Bone marrow (tissue), 2 donors: Measurements from ENCODE around the gene WEE1.
"Not testable (repeated sequence)": the region's sequence is repeated elsewhere in the genome, so short reads cannot be mapped to it uniquely, and the experiment has no call there.

Experiments used
- DNase-seq, 2 donors: peaks; one replicate each; lab custom pipeline; 2025; lab: John Stamatoyannopoulos, UW

Gene WEE1

DNA sequence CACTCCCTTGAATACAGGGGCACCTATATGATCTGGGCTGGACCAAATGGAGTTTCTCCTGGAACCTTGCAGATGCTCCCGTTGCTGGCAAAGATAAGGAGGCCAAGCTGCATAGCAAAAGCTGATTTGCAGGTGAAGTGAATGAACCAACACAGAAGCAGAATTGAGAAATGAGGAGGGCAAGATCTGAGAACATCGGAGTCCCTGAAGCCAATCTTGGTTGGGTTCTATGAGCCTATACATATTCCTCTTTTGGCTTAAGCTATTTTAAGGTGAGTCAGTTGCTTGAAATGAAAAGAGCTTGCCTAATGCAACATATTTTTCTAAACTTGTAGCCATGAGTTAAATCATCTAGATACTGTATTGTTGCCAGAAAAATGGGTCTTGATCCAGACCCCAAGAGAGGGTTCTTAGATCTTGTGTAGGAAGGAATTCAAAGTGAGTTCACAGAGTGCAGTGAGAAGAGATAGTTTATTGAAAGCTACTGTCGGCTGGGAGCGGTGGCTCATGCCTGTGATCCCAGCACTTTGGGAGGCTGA lies 23.5 kb downstream of the WEE1 start:
- no peak for DNase-seq

- DNase-seq, result no peak
These were observed 26.7 kb downstream of the WEE1 start for GRCh38 chr11:9600166-9600565.

DNA sequence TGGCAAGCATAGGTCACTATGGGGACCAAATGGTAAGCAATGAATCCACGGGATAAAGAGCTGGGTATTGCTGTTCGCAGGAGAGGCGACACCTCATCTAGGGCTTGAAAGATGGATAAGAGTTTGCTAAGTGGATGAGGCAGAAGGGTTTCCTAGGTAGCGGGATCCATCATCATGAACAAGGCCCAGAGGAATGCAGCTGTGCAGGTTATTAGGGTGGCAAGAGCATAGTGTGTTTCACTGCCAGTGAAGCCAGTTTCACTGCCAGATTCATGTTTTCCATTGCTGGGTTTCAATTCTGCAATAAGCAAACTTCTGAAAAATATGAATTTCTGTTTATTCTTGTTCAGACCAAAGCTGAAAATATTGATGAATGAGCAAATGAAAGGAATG lies 27.2 kb downstream of the WEE1 start:
- no peak for DNase-seq

DNA sequence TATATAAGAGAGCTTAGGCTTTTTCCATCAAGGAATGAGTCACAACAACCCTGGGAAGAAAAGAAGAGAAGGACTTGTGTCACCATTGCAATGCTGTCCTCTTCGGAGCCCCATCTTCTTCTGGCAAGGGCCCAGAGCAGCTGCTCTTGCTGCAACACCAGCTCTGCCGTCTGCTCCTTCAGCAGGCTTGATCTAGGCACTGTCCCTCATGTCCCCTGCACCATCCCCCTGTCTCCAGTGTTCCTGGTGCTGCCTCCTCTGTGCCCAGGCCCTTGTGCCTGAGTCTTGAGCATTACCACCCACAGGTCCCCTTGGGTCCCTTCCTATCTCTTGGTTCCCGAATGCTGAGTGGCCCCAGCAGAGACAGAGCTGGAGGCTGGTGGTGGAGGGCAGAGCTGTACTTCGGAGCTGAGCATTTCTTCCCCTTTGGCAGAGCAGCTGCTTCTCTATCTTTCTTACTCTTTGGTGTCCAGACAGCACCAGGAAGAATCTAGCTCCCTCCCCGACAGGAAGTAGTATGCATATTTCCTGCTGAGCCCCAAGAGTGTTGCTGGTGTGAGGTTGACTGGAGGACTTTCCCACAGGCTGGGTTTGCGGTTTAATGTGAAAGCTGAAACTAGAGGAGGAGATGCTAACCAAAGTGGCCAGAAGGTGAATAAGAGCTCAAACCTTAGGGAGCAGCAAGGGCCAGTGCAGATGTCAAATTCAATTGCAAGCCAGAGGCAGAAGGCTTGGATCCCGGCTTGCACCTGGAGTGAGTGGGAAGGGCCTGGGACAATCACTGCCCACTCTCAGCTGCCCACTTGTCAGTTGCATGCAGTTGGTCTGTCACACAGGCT lies 27.8 kb downstream of the WEE1 start:
- peak; percentile 18 to 95 for DNase-seq

- DNase-seq, result no peak
These were observed 28.4 kb downstream of the WEE1 start for GRCh38 chr11:9601876-9602199.

- DNase-seq, result not testable (repeated sequence)
These were observed 29.7 kb downstream of the WEE1 start for GRCh38 chr11:9603214-9603613.

- DNase-seq, result no peak
These were observed 30.7 kb downstream of the WEE1 start for GRCh38 chr11:9604134-9604533.

DNA sequence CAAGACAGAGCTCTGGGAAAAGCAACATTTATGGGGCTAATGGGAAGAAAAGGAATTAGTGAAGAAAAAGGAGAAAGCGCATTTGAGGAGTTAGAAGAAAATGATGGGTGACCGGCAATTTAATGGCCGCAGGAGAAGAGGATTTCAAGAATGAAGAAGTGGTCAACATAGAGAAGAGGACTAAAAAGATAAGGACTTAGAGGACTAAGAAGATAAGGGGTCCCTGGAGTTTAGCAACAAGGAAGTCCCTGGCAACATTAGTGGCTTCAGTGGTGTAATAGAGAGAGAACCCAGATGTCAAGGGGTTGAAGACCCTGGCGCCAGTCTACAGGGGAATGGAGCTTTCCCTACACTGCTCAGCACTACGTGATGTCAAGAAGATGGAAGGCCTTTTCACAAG lies 32.3 kb downstream of the WEE1 start:
- no peak for DNase-seq

DNA sequence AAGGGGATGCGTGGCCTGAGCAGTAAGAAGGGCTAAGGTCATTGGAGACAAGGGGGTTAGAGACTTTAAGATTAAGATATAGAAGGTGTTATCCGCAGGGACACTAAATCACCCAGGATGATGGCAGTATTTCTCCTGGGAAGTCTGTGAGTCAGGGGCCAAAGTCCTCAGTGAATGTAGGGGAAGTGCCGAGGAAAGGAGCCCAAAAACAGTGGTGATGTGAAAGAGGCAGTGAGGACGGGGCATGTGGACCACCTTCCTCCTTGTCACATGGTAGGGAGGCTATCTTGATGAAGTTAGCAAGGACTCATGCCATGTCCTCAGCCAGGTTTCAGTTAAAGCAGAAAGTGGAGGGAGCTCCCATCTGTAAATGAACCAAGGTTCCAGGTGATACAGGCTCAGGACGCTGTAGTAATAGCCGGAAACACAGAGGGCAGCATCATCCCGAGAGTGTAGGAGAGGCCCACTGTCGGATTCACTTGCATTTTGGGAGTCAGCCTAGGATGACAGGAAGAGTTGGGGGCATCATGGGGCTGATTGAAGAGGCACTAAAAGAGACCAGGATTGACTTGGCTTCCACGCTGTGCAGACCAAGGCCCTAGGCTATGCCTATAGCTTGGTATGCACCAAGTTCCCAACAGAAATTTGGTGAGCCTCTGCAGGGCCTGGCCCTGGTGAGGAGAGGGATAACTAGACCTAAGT lies 33.5 kb downstream of the WEE1 start:
- no peak for DNase-seq

DNA sequence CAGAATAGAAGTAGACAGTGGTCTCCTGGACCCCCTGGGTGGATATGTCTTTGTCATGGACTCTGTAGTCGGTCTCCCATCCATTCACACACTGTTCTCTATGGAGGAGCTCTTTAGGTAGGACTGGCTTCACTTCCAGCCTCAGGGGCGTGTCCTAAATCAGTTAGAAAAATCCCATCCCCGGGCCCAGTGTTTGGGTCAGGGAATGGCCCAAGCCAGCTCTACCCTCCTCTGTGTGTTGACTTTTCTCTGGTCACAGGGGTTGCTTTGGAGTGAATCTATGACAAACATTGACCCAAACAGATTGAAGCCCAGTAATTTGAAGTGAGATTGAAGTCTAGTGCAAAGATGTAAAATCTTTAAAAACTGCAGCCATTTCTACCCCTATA lies 34.0 kb downstream of the WEE1 start:
- DNase-seq, result no peak

DNA sequence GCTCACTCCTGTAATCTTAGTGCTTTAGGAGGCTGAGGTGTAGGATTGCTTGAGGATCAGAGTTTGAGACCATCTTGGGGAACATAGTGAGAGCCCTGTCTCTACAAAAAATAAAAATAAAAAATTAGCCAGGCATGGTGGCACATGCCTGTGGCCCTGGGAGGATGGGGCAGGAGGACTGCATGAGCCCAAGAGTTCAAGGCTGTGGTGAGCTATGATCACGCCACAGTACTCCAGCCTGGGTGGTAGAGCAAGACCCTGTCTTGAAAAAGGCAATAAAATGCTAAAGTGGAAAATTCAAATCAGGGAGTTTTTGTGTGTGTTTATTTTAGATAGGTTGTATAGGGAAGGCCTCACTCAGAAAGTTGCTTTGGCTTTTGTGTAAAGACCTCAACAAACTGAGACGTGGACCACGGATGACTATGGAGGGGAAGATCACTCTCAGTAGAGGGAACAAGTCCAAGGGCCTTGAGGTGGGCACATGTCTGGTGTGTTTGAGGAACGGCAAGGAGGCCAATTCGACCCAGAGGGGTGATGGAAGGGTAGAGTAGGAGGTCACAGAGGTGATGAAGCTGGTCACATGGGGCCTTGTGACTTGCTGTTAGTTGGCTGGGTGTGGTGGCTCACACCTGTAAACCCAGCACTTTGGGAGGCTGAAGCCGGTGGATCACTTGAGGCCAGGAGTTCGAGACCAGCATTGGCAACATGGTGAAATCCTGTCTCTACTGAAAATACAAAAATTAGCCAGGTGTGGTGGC lies 35.7 kb downstream of the WEE1 start:
- no peak for DNase-seq

DNA sequence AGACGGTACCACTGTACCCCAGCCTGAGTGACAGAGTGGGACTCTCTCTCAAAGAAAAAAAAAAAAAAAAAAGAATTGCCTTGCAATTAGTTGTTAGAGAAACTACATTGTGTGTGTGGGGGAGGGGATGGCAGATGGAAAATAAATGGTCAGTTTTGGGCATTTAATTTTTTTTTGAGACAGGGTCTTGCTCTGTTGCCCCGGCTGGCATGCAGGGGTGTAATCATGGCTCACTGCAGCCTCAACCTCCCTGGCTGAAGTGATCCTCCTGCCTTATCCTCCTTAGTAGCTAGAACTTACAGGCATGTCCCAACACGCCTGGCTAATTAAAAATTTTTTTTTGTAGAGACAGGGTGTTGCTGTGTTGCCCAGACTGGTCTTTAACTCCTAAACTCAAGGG lies 36.4 kb downstream of the WEE1 start:
- no peak for DNase-seq

DNA sequence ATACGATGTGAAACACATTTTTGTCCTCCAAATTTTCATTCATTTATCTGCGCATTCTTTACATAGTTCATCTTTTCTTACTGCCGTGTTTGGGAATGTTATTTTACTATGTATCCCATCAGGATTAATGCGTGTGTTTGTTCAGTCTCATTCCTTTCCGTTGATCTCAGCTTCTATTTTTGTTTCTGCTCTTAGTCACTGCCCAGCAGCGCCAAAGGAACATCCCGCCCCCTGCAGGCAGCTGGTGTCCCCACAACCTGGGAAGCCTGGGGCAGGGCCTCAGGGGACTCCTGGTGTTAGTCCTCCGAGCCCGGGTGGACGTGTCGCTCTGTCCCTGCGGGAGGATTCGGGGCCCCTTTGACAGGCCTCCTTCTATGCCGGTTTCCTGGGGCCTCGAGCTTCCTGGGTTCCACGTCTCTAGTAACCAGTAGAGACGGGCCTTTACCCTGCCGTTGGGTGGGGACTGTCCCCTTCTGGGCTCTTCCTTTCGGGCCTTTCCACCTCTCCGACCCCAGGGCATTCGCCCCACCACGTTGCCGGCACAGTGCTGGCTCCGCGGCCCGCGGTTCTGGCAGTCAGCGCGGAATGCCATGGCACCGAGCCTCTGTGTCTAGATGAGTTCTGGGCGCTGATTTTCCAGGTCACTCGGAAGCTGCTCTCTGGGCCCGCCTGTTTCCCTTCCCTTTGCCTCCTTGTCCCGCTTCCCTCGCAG lies 39.8 kb downstream of the WEE1 start:
- DNase-seq, result peak; percentile 72 to 81

DNA sequence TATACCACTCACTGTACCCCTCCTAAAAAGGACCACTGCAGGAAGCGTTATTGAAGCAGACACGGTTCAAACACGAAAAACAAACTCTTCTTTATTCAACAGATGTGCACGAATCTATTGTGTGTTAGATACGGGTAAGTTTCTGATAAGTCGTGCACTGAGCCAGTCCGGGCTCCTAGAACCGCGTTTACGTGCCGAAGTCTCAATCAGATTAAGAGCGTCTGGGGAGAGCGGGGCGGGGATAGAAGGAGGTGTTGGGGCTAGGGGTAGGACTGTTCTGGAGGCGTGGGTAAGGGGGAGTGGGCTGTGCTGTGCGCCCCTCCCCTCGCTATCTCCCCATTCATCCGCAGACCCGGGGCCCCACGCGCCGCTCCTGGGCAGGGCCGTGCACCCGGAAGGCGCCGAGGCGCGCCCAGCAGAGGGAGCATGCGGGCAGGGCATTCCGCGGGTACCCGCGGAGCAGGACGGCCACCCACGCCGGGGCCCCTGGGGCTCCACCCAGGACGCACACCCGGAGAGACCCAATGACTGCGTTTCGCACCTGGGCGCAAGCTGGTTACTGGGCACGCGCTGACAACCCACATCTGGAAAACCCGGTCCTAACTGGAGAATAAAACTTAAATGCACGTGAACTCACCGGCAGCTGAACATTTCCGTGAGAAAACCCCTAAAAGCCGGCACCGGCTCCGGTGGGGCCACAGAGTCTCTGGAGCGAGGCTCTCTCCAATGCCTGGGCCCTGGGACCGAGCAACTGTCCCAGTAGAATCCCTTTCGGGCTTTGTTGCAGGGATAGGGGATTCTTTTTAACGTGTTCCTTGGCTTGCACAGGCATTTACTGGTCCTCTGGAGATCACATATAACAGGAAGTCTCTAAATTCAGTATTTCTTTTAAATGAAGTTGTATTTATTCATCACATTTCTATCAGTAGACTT lies 40.6 kb downstream of the WEE1 start:
- DNase-seq, result peak; percentile 62 to 70

GRCh38 chr11:9615031-9615451 lies 41.6 kb downstream of the WEE1 start:
- DNase-seq, result peak in 1 of 2 donors; percentile 80

GRCh38 chr11:9616042-9616675 lies 42.7 kb downstream of the WEE1 start:
- DNase-seq, result no peak

DNA sequence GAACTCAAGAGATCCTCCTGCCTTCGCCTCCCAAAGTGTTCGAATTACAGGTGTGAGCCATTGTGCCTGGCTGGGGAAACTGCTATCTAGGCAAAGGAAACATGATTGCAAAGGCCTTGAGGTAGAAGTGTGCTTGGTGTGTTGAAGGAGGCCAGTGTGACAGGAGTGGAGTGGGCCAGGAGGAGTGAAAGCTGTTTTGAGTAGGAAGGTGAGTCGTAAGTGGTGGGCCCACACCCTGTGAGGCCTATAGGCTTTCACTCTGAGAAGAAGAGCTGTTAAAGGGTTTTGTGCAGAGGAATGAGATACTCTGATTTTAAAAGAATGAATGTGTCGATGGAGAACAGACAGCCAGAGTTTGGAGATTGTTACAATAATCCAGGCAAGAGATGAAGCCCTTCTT lies 43.4 kb downstream of the WEE1 start:
- peak in 1 of 2 donors; percentile 36 for DNase-seq

GRCh38 chr11:9617940-9618339 lies 44.5 kb downstream of the WEE1 start:
- no peak for DNase-seq

DNA sequence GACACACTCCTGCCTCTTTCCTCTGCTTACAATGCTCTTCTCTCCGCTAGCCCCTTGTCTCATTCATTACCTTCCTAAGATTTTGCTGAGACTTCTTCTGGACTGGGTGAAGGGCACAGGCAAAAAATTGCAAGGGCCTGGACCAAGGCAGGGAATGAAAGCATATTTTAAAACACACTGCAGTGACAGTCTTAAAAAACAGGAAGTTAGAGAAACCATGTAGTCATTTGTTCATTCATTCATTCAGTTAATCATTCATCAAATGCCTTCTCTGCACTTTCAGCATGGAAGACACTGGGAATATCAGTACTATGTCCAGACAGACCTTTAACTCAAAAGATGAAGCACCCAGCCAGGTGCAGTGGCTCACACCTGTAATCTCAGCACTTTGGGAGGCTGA lies 45.5 kb downstream of the WEE1 start:
- DNase-seq, result no peak

- no peak for DNase-seq
These were observed 46.5 kb downstream of the WEE1 start for GRCh38 chr11:9619971-9620370.
